Upper lobe of right lung (tissue), 1 donor: Measurements from ENCODE around the gene PMM2. TPM values are rescaled to one million over a fixed set of nuclear protein-coding genes. Genes with fewer than 3 reads are reported as not detected.

Experiments
- ATAC-seq: fragments of 200-7000 bp; cut with Tn5 transposase; one replicate; pipeline ENCODE4 v1.9.1; 2020; ENCODE audit warnings: mild to moderate bottlenecking, moderate library complexity
- DNase-seq: peaks from one replicate; pipeline ENCODE4 v3.0.0-alpha.2; 2020
- H3K27ac ChIP-seq: fragments of 200-600 bp; one replicate; pipeline ENCODE4 v1.8.0; 2022
- H3K27me3 ChIP-seq: fragments of 200-600 bp; one replicate; pipeline ENCODE4 v1.8.0; 2022; ENCODE audit warnings: mild to moderate bottlenecking
- H3K36me3 ChIP-seq: fragments of 200-600 bp; one replicate; pipeline ENCODE4 v1.8.0; 2022
- H3K4me1 ChIP-seq: fragments of 200-600 bp; one replicate; pipeline ENCODE4 v1.8.0; 2022
- H3K4me3 ChIP-seq: fragments of 200-600 bp; one replicate; pipeline ENCODE4 v1.8.0; 2022; ENCODE audit warnings: mild to moderate bottlenecking
- H3K9me3 ChIP-seq: fragments of 200-600 bp; one replicate; pipeline ENCODE4 v1.8.0; 2022
- intact Hi-C: fragments of 100-400 bp; cut with DNase I; formaldehyde crosslinking; loops from one replicate; pipeline ENCODE4 v1.11.0; 2022
- total RNA-seq: library from RNA; stranded (reverse); fragmentation: NEBNext Ultra II Directional; extraction: Animal tissue kit (Norgen Biotek cat#: 25700); gene quantifications from one replicate; pipeline ENCODE4 v1.2.1, GENCODE V29; 2021
- TF ChIP-seq, protein P1 (sequence below): fragments of 200-600 bp; IDR thresholded peaks from one replicate; pipeline ENCODE4 v1.8.0; 2022; ENCODE audit warnings: antibody characterized with exemption
- donor health status: DM: no; HTN: yes; CAD: no; lungs with severe emphysema.

The PMM2 gene
- total RNA-seq, 1 donor from 2014 or later = 36.8 TPM

DNA sequence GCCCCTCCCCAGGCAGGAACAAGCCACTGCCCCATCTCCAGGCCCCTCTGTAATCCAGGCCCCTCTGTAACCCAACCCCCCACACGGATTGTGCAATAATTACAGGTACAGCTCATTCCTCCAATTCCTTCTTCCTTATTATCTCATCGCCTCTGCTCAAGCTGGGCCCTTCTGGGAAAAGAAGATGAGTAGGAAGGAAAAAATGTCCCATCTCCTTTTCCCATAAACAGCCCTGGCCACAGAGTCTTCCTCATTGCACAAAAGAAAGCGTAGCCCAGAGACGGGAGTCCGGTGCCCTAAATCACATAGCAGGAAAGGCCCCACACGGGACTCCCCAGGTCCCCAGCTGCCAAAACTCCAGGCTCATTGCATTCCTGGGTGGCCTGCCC, 80.9 kb downstream of the PMM2 start:
- TF ChIP-seq, protein P1, sequence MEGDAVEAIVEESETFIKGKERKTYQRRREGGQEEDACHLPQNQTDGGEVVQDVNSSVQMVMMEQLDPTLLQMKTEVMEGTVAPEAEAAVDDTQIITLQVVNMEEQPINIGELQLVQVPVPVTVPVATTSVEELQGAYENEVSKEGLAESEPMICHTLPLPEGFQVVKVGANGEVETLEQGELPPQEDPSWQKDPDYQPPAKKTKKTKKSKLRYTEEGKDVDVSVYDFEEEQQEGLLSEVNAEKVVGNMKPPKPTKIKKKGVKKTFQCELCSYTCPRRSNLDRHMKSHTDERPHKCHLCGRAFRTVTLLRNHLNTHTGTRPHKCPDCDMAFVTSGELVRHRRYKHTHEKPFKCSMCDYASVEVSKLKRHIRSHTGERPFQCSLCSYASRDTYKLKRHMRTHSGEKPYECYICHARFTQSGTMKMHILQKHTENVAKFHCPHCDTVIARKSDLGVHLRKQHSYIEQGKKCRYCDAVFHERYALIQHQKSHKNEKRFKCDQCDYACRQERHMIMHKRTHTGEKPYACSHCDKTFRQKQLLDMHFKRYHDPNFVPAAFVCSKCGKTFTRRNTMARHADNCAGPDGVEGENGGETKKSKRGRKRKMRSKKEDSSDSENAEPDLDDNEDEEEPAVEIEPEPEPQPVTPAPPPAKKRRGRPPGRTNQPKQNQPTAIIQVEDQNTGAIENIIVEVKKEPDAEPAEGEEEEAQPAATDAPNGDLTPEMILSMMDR = no peak
- DNase-seq (no peak), ATAC-seq (no peak)
- Histone ChIP-seq H3K4me3 (no peak overlapping the region), H3K27me3 (peaks cover 13% of the 10 kb centered on the region), H3K27ac (no peak overlapping the region), H3K36me3 (no peaks in the 10 kb centered on the region), H3K9me3 (no peaks in the 10 kb centered on the region), H3K4me1 (peaks cover 4% of the 10 kb centered on the region)
- intact Hi-C loops = loop anchor here (10.0 kb wide), 1 partner anchor 214 kb away; no protein-coding TSS in a partner anchor

DNA sequence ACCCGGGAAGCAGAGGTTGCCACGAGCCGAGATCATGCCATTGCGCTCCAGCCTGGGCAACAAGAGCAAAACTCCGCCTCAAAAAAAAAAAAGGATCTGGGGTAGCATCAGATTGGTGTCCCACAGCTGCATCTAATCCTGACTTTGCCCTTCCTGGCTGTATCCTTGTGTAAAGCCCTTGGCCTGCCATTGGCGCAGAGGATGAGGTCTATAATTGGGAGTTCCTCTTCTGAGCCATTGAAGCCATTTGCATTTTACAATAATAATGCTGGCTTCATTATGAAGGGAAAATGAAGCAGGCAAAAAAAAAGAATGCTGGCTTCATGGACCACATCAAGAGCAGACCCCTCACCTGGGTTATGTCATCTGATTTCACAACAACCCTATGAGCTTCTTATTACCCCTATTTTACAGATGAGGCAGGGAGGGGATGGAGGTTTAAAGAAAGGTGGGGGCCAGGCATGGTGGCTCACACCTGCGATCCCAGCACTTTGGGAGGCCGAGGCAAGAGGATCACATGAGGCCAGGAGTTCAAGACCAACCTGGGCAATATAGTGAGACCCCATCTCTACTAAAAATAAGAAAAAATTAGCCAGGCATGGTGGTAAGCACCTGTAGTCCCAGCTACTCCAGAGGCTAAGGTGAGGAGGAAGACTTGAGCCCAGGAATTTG, 83.3 kb downstream of the PMM2 start:
- TF ChIP-seq, protein P1 = no peak
- H3K4me1 ChIP-seq = peaks cover 4% of the 10 kb centered on the region
- ATAC-seq (no peak), DNase-seq (no peak)
- peaks cover 14% of the 10 kb centered on the region for H3K27me3 ChIP-seq
- no peak overlapping the region for H3K27ac ChIP-seq
- H3K4me3 ChIP-seq = no peak overlapping the region
- H3K36me3 ChIP-seq = no peaks in the 10 kb centered on the region
- no peaks in the 10 kb centered on the region for H3K9me3 ChIP-seq
- intact Hi-C loops = loop anchor here (10.0 kb wide), 1 partner anchor 316 kb away; no protein-coding TSS in a partner anchor

DNA sequence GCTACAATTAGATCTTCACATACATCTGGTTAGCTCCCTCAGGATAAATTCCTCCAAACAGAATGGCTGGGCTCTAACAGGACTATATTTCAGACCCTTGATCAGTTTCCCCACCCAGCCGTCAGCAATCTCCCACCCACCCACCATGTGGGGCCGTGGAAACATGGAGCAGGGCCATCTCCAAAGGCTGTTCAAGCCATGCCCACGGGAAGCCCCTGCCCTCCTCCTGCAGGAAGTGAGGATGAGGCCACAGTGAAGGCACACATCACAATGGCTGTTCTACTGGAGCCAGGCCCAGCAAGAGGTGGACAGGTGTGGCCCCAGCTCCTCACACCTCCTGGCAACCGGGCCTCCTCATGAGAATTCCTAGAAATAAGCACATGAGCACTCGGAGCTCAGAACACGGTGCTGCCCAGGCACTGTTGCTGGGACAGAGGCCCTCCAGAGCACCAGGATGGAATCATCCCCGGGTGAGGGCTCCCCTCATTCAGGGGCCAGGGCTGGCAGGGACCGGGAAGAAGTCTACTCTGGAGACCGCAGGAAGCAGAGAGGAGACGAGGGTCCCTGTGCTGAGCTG, 84.5 kb downstream of the PMM2 start, which contains the start of gene LITAFD:
LITAFD (plus strand) TSS at position 311 of the 577 bp plus-strand sequence. CDS start 2,005 bp downstream, outside the sequence.
- Histone ChIP-seq H3K4me1 (peaks cover 4% of the 10 kb centered on the region), H3K27ac (no peak within 1 kb of the TSS), H3K4me3 (no peak within 1 kb of the TSS), H3K27me3 (peaks cover 14% of the 10 kb centered on the region), H3K9me3 (no peaks in the 10 kb centered on the region), H3K36me3 (no peaks in the 10 kb centered on the region)
- no peak for DNase-seq
- ATAC-seq = no peak
- intact Hi-C loops = loop anchor here (10.0 kb wide), 1 partner anchor 317 kb away; no protein-coding TSS in a partner anchor
- TF ChIP-seq, protein P1 = no peak

DNA sequence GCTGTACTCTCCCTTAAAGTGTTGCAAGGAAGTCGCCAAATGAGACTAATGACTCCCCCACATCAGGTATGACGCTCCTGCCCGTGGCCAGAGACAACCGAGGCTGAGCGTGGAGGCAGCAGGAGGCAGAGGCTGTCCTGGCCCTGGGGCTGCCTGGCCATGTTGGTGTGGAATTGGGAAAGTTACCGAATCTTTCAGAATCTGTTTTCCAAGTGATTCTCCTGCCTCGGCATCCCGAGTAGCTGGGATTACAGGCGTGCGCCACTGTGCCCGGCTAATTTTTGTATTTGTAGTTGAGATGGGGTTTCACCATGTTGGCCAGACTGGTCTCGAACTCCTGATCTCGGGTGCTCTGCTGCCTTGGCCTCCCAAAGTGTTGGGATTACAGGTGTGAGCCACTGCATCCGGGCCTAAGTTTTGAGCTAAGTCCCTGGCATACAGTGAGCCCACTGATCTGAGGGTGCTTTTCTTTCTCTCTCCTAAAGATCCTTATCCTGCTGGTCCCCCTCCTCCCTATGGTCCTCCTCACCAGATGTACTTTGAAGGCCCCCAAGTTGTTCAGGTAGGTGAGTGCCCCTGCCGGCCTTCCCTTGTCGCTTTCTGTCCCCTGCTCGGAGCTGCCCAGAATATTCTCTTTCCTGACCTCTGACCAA, 85.2 kb downstream of the PMM2 start:
- ATAC-seq (no peak), DNase-seq (no peak)
- H3K4me1 ChIP-seq = peaks cover 4% of the 10 kb centered on the region
- no peaks in the 10 kb centered on the region for H3K9me3 ChIP-seq
- peaks cover 14% of the 10 kb centered on the region for H3K27me3 ChIP-seq
- H3K36me3 ChIP-seq = no peaks in the 10 kb centered on the region
- TF ChIP-seq, protein P1 = no peak
- no peak overlapping the region for H3K27ac ChIP-seq
- intact Hi-C loops = loop anchor here (10.0 kb wide), 1 partner anchor 318 kb away; no protein-coding TSS in a partner anchor
- H3K4me3 ChIP-seq = no peak overlapping the region

DNA sequence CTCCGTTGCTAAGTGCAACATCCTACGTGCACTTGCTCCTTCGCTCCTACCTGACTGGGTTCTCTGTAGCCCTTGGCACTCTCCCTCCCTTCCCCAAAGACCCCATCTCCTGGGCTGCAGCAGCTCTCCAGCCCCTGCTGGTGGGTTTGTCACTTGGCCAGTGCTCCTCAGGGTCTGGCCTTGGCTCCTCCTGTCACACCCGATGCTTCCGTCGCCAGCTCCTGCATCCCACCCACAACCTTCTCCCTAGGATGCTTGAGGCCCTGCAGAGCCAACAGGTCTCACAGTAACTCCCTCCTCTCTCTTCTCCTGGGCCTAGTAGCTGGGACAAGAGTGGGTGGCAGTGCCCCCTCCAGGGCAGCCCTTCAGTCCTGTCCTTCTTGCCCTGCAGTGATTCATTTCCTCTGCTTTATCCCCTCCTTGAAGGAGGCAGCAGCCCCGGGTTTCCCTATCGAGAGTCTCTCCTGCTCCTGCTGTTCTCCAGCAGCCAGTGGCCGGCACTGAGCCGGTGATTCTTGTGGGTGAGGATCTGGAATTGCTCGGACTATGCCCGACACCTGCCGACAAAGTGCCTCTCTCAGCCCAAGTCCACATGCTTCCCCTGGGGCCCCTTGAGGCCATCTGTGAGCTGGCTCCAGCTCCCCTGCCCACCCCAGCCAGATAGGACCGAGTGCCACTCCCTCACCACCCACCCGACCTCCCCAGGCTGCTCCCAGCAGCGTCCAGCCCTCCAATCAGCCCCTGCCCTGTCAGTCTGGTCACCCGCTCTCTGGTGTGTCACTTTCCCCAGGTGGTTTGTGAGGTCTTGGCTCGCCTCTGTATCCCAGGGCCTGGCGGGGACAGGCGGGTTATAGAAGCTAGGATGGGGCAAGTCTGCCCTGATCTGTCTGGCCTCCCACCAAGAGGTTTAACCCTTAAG, 88.3 kb downstream of the PMM2 start:
- ATAC-seq = peak; percentile 15
- DNase-seq = peak; percentile 64
- Histone ChIP-seq H3K4me3 (no peak overlapping the region), H3K4me1 (no peaks in the 10 kb centered on the region), H3K36me3 (peaks cover 16% of the 10 kb centered on the region), H3K27me3 (peaks cover 14% of the 10 kb centered on the region), H3K9me3 (no peaks in the 10 kb centered on the region), H3K27ac (no peak overlapping the region)
- intact Hi-C loops = loop anchor here (10.0 kb wide), 1 partner anchor 321 kb away; no protein-coding TSS in a partner anchor
- TF ChIP-seq, protein P1 = no peak
